HG02981 (cell line): Measurements from ENCODE around the gene ZDHHC8.

Experiments
- ATAC-seq: cut with Tn5 transposase; IDR thresholded peaks from one replicate; pipeline ENCODE4 v1.9.1; 2021; ENCODE audit warnings: mild to moderate bottlenecking, moderate library complexity; ENCODE audit not compliant: unreplicated experiment

Gene ZDHHC8

DNA sequence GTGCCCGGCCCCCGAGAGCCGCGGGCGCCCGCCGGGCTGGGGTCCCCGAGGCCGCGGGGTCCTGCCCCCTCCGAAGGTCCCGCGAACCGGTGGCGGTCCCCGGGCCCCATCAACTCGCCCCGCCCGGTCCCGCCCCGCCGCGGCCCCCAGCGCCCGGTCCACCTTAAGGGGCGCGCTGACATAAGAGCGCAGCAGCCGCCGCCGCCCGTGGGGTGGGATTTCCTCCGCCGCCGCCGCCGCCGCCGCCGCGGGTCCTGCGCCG is at the start of gene ZDHHC8:
TSS of gene ZDHHC8 (plus strand) at position 208 of the 262 bp plus-strand sequence. CDS start 144 bp downstream, outside the sequence.
- ATAC-seq = peak; percentile 42

- no peak for ATAC-seq
These were observed 48.3 kb upstream of the ZDHHC8 start for GRCh38 chr22:20083157-20083890.

DNA sequence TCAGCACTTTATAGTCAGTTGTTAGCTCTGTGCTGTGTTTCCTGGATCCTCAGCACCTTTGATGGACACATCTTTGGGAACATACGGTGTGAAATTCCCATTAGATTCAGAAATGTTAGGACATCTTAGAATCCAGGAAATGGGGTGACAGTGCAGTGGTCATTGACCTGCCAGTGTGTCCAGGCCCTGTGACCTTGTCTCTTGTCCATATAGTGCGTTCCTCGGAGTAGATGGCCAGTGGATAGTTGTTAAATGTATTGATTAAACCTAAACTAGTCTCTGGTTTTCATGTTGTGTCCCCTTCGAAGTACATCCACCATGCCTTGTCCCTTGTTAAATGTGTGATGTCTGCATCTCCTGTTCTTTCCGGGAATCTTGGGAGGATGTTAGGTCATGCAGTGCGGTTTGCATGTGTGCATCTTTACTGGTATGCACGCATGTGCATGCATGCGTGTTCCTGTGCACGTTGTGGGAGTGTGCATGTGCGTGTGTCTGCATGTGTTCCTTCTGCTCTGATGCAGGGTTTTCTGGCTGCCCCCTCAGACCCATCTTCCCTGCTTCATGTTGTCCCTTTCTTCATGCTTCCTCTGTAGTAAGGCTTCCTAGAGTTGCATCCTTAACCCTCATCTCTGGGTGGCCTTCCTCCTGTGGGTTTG is 47.6 kb upstream of the ZDHHC8 start:
- no peak for ATAC-seq

GRCh38 chr22:20084547-20085413 is 46.8 kb upstream of the ZDHHC8 start:
- no peak for ATAC-seq

DNA sequence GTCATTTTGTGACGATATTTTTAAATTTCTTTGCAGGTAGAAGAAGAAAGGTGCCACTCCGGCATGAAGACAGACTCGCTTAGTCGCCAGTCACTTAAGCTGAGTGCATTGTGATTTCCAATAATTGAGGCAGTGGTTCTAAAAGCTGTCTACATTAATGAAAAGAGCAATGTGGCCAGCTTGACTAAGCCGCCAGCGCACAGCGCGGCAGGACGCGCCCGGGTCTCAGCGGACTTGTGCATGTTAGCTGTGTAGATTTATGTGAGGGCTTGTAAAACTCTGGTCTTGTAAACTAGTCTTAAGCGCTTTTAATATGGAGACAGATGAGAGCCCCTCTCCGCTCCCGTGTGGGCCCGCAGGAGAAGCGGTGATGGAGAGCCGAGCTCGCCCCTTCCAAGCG is 46.0 kb upstream of the ZDHHC8 start:
- no peak for ATAC-seq

DNA sequence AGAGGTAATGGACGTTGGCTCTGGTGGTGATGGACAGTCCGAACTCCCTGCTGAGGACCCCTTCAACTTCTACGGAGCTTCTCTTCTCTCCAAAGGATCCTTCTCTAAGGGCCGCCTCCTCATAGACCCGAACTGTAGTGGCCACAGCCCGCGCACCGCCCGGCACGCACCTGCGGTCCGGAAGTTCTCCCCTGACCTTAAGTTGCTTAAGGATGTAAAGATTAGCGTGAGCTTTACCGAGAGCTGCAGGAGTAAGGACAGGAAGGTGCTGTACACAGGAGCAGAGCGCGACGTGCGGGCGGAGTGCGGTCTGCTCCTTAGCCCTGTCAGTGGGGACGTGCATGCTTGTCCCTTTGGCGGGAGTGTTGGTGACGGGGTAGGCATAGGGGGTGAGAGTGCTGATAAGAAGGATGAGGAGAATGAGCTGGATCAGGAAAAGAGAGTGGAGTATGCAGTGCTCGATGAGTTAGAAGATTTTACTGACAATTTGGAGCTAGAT is 45.5 kb upstream of the ZDHHC8 start:
- no peak for ATAC-seq

DNA sequence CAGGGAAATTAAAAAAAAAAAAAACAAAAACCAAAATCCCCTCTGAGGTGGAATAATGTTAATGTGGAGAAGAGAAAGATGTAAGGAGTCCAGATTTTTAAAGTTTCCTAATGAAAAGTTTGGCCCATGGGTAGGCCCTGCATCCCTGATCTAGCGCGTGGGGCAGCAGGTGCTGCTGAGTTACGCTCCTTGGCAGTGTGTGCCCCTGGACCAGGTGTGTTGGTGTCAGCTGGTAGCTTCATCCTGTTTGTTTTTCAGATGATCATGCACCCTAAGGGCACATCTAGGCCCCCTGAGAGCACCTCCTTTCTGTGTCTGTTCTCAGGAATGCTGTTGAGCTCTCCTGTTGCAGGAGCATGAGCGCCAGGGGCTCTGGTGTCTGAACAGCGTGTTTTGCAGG is 44.8 kb upstream of the ZDHHC8 start:
- no peak for ATAC-seq

- ATAC-seq = no peak
These were observed 44.0 kb upstream of the ZDHHC8 start for GRCh38 chr22:20087319-20088262.

- ATAC-seq = no peak
These were observed 43.3 kb upstream of the ZDHHC8 start for GRCh38 chr22:20088263-20088648.

DNA sequence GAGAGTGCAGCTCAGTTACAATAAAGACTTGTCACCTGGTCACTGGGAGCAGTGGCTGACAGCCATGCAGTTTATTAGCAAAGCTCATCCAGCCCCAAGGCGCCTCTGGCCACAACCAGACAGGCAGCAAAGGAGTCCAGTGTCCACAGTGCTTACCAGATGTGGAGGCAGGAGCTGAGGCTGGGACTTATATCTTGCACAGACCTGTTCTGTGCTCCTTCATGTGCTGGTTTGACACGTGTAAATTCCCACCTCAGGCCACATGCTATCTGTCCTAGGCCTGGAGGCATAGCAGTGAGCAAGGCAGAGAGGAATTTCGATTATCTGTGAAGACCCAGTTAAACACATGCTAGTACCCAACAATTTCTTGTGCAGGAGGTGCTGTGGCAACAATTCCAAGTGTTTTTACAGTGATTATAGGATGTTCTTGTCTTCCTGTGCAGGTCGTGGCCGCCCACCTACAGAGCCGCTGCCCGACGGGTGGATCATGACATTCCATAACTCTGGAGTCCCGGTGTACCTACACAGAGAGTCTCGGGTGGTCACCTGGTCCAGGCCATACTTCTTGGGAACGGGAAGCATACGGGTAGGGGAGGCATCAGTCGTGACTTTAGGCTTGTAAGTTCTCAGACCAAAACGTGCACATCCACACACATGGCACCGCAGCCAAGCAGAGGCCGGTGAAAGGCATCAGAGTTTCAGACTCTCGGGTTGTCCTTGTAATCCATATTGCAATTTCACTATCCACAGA is 42.2 kb upstream of the ZDHHC8 start:
- ATAC-seq = no peak

DNA sequence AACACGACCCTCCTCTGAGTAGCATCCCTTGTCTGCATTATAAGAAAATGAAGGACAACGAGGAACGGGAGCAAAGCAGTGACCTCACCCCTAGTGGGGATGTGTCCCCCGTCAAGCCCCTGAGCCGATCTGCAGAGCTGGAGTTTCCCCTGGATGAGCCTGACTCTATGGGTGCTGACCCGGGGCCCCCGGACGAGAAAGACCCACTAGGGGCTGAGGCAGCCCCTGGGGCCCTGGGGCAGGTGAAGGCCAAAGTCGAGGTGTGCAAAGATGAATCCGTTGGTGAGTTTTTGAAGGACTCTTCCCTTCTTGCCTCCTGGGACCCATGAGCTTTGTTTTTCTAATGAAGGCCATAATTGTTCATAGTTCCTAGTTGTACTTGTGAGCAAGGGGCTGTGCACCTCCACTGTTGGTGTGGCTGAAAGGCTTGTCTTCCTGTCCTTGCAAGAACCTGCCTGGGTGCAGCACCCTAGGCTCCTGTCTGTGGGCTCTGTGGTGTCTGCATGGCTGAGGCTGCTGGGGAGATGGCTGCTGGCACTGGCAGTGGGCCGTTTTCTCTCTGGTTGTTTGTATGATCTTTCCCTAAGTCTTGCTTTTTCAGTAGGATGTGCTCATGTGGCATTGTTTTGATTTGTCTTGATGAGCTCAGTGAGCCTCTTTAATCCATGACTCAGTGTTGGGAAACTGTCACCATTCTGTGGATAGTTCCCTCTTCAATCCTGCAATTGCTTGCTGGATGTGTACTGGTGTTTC is 41.5 kb upstream of the ZDHHC8 start:
- no peak for ATAC-seq

GRCh38 chr22:20090730-20091240 is 40.8 kb upstream of the ZDHHC8 start:
- ATAC-seq = no peak

- ATAC-seq = no peak
These were observed 39.7 kb upstream of the ZDHHC8 start for GRCh38 chr22:20091690-20092476.

- no peak for ATAC-seq
These were observed 39.1 kb upstream of the ZDHHC8 start for GRCh38 chr22:20092477-20092854.

GRCh38 chr22:20093418-20094196 is 38.0 kb upstream of the ZDHHC8 start:
- ATAC-seq = no peak

DNA sequence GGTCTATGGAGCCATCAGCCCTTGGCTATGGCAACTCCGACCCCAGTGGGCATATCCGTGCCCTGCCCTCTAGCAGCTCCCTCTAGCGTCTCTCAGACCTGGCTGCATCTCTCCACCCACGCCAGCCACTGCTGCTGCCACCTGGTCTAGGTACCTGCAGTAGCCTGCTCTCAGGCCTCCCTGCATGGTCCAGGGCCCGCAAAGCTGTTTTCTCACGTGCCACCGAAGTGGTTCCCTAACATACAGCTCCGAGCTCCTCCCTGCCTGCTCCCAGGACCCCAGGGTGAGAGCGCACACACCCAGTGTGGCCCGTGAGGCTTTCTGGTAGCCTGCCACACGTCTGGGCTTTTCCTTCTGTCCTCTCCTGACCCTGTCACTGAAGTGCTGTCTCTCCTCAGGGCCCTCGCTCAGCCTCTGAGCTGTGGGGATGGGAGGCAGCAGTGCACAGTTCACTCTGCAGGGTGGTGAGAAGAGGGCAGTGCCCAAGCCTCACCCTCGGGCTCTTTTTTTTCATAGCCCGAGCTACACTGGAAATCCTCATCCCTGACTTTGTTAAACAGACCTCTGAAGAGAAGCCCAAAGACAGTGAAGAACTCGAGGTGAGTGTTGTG is 37.3 kb upstream of the ZDHHC8 start:
- ATAC-seq = no peak

DNA sequence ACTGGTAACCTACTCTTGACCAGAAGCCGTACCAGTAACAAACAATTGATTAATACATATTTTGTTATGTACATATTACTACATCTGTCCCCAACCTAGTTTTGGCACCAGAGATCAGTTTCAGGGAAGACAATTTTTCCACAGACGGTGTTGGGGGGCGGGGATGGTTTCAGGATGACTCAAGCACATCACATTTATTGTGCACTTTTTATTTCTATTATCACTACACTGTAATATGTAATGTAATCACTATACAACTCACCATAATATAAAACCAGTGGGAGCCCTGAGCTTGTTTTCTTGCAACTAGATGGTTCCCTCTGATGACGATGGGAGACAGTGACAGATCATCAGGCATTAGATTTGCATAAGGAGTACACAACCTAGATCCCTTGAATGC is 36.1 kb upstream of the ZDHHC8 start:
- no peak for ATAC-seq
